ENCODE results near the gene APBA1.

The APBA1 gene

DNA sequence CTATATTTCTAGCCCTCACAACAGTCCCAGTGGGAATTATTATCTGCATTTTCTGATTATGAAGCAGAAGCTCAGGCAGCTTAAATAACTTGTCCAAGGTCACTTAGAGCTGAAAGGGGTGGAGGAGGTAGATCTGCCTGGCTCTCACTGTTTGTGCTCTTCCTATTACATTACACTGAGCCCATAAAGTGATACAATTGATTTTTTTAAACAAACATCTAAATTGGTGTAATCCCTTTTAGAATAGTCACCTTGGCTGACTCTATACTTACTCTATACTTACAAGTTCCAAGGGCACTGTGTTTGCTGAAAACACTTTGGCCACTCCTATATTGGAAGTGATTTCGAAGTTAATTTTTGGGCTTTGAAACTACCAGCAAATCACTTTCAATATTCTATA is 144.7 kb downstream of the APBA1 start:
- DNase-seq (ENCODE audit: low read depth in 2 of 2), result no peak

- no peak for DNase-seq (ENCODE audit: low read depth in 2 of 2)
These were observed 145.5 kb downstream of the APBA1 start for GRCh38 chr9:69526699-69527098.

DNA sequence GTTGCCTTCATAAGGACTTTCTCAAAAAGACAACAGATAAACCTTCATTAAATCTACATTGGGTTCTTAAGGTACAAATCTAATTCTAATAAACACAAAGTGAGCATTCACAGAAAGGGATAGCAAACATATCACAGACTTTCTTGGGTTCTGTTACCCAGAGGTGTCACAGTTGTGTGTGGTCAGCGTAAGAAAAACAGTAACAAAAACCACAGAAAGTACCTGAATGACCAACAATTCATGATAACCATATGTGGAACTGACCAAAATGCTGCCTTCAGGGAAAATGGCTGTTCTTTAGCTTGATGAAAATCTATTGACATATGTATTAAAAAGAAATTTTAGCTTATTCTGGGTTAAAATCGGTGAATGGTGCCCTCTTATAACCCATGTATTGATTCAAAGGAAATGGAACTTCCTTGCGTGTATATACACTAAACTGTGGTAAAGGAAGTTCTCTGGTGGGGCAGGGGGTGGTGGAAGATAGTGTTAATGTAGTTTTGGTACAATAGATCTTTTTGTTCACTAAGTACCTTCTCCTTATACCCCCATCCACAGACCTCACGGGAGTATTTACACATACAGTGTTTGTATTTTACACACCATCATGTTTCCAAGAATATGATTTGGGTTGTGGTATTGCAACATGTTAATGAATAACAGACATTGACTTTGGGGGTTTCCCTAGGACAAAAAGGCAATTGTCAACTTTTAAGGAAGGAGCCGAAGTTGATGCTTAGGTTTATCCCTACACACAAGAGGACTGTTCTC is 152.5 kb downstream of the APBA1 start:
- DNase-seq (ENCODE audit: low read depth in 2 of 2), result no peak

- no peak for DNase-seq (ENCODE audit: low read depth in 2 of 2)
These were observed 155.5 kb downstream of the APBA1 start for GRCh38 chr9:69516353-69517322.

- DNase-seq (ENCODE audit: low read depth in 2 of 2), result no peak
These were observed 156.4 kb downstream of the APBA1 start for GRCh38 chr9:69515810-69516209.

GRCh38 chr9:69513141-69513820 is 158.9 kb downstream of the APBA1 start:
- no peak for DNase-seq (ENCODE audit: low read depth in 2 of 2)

- no peak for DNase-seq (ENCODE audit: low read depth in 2 of 2)
These were observed 168.1 kb downstream of the APBA1 start for GRCh38 chr9:69504058-69504457.

- DNase-seq (ENCODE audit: low read depth in 2 of 2), result no peak
These were observed 169.4 kb downstream of the APBA1 start for GRCh38 chr9:69502671-69503301.

DNA sequence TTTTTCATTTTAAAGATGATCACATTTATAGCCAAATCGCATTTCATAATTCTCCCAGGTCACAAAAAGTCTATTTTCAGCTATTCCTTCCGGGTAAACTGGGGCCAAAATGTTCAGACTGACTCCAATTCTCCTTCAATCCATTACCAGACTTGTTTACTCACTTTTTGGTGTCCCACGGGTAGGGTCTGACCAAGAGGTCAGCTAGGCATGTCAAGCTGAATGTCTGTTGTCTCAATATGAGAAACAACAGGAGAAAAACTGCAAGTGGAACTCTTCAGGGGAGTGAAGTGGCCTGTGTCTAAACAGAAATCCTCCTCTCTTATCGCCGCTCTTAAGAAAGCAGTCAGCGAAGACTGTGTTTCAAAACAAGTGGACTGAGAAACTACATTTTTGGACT is 171.3 kb downstream of the APBA1 start:
- DNase-seq (ENCODE audit: low read depth in 2 of 2), result no peak

DNA sequence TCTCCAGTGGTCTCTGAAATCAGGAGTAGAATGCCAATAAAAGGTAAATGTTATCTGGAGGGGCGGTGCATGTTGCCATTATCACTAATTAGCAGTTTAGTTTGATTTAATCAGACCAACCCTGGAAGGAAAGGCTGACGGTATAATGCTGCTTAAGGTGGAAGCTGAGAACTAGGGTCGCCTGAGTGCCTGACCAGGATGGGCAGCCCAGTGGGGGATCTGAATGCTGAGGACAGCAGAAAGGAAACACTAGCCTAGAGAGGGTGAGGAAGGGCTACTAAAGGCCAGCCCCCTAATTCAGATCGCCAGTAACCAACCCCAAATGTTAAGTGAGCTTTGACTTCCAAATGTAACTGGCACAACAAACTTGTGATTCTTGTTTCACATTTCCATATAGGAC is 172.2 kb downstream of the APBA1 start:
- DNase-seq (ENCODE audit: low read depth in 2 of 2), result no peak

DNA sequence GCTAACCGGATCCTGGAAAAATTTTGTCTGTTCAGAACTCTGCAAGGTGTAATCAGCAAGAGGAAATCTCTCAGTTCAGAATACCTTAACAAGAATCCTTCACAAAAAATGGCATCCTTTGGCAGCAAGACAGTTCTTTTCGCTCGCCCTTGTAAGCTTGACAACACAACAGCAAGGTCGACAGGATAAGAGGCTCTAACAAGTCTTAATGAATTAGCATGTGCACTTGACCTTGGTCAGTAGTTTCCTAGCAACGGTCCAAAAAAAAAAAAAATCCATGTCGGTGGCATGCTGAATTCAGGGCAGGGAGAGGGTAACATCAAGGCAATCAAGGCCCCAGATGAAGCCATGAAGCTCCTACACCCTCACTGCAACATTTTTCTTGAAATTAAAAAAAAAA is 172.8 kb downstream of the APBA1 start:
- no peak for DNase-seq (ENCODE audit: low read depth in 2 of 2)

- no peak for DNase-seq (ENCODE audit: low read depth in 2 of 2)
These were observed 173.7 kb downstream of the APBA1 start for GRCh38 chr9:69498470-69498869.

DNA sequence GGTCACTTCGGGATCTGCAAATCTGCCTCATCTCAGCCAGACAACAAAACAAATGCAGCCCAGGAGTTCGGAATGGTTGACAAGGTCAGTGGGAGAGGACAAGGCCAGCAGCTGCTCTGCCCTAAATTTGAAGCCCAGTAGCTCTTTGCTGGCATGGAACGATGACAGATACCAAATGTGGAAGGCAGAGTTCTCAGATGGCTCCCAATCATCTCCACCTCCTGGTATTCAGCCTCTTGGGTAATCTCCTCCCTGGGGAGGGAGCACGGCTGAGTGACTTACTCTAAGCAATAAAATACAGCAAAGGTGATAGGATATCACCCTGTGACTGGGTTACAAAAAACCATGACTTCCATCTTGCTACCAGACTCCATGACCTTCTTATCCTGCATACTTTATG is 174.4 kb downstream of the APBA1 start:
- DNase-seq (ENCODE audit: low read depth in 2 of 2), result no peak

GRCh38 chr9:69496846-69497450 is 175.2 kb downstream of the APBA1 start:
- DNase-seq (ENCODE audit: low read depth in 2 of 2), result no peak

DNA sequence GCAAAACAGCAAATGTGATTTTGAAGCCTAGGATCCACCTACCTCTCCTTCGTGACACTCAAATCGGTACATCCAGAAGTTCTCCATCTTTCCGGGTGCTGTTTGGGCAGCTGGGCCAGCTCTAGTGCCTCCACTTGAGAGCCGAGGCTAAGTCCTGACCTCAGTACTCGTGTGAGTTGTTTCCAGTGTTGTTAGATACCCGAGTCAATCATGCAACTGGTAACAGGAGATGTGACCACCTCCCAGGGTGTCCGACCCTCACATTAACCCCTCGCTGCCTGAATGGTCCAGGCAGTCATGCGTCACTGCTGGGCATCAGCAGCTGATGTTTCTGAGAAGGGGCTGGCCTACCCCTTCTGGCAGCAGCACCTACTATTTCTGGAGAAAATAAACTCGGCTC is 176.9 kb downstream of the APBA1 start:
- DNase-seq (ENCODE audit: low read depth in 2 of 2), result no peak

DNA sequence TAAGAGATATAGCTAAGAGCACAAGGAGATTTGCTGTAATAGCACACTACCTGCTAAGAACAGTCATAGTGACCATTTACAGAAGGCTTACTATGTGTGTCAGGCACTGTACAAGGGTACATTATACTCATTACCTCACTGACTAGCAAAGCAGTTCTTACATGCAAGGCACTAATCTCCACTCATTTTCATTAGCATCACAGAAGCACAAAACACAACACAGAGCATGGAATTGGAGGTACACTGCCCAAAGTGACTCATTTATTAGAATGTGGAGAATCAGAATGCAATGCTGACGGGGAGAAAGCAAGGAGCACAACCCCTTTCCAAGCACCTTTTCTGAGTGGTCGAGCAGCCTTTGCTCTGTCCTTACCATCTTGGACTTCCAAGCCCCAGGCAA is 177.4 kb downstream of the APBA1 start:
- DNase-seq (ENCODE audit: low read depth in 2 of 2), result no peak

DNA sequence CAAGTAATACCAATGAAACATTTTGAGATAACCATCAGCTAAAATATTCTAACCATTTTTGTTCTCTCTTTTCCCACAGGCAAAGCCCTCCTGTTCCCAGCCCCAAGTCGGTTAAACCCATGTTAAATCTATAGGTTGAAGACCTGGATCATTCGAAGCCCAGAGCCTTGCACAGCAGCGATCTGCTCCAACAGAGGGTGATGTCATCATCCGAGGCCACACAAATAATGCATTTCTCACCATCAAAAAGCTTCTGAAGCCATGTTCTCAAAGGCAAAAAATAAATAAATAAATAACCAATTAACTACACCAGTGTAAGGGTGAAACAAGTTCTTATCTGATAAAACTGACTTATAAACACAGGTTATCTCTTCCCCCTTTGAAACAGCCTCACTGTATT is 178.0 kb downstream of the APBA1 start:
- DNase-seq (ENCODE audit: low read depth in 2 of 2), result no peak

GRCh38 chr9:69486498-69486897 is 185.7 kb downstream of the APBA1 start:
- DNase-seq (ENCODE audit: low read depth in 2 of 2), result no peak

DNA sequence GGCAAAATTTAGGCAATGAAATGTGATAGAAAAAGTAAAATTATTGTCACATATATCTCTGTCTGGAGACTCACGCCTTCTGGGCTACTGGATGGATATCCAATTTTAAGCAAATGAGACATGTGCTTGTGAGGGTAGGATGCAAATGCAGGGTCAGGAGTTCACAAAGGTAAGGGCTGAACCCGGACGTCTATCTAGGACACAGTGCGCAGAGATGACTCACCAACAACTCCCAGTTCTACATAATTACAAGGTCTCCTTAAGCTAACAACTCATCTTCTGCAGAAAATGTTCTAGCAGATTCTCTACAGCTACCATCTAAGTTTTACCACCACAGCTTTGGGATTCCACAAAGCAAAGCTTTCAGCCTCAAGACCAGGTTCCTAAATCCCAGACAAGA is 186.7 kb downstream of the APBA1 start:
- no peak for DNase-seq (ENCODE audit: low read depth in 2 of 2)

GRCh38 chr9:69483886-69484422 is 188.2 kb downstream of the APBA1 start:
- no peak for DNase-seq (ENCODE audit: low read depth in 2 of 2)

DNA sequence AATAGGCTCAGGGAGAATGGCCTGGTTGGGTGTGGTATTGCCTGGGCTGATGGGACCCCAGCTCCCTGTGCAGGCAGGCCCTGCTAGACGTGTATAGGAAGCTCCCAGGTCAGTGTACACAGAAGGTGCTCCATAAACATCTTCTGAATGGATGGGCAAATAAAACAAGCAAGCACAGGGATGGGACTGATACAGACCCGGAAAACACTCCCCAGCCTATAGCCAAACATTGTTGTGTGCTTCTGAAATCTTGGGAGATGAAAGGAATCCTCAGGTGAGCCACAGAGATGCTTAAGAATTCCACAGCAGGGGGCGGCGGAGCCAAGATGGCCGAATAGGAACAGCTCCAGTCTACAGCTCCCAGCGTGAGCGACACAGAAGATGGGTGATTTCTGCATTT is 195.4 kb downstream of the APBA1 start:
- DNase-seq (ENCODE audit: low read depth in 2 of 2), result no peak
